ENCODE results near the gene TEX13D. TPM values are rescaled to one million over a fixed set of nuclear protein-coding genes. Genes with fewer than 3 reads are reported as not detected.

TEX13D gene
- total and polyA plus RNA-seq, 2 experiments from 2014 or later: not detected

- Histone ChIP-seq H3K4me3 (no peak overlapping the region), H3K27ac (no peak overlapping the region), H3K9me3 (ENCODE audit: low read depth) (no peaks in the 10 kb centered on the region), H3K4me1 (ENCODE audit: low read depth) (no peaks in the 10 kb centered on the region), H3K36me3 (no peaks in the 10 kb centered on the region), H3K27me3 (no peaks in the 10 kb centered on the region)
- DNase-seq (ENCODE audit: low read depth in 1 of 2, low spot score in 1 of 2): no peak
- TF ChIP-seq CTCF (IDR thresholded peaks at IDR 0.05; ENCODE audit: low read depth, low read length): no peak
Observed at GRCh38 chrX:124354648-124355047, 22.2 kb downstream of the TEX13D start.

GRCh38 chrX:124358800-124359383, 26.4 kb downstream of the TEX13D start:
- Histone ChIP-seq H3K4me1 (ENCODE audit: low read depth) (no peaks in the 10 kb centered on the region), H3K36me3 (no peaks in the 10 kb centered on the region), H3K9me3 (ENCODE audit: low read depth) (no peaks in the 10 kb centered on the region), H3K27me3 (no peaks in the 10 kb centered on the region), H3K4me3 (no peak overlapping the region), H3K27ac (no peak overlapping the region)
- TF ChIP-seq CTCF (IDR thresholded peaks at IDR 0.05; ENCODE audit: low read depth, low read length): no peak
- no peak for DNase-seq (ENCODE audit: low read depth in 1 of 2, low spot score in 1 of 2)

- Histone ChIP-seq H3K27ac (no peak overlapping the region), H3K27me3 (no peaks in the 10 kb centered on the region), H3K4me1 (ENCODE audit: low read depth) (no peaks in the 10 kb centered on the region), H3K9me3 (ENCODE audit: low read depth) (no peaks in the 10 kb centered on the region), H3K36me3 (no peaks in the 10 kb centered on the region), H3K4me3 (no peak overlapping the region)
- TF ChIP-seq CTCF (IDR thresholded peaks at IDR 0.05; ENCODE audit: low read depth, low read length): no peak
- DNase-seq (ENCODE audit: low read depth in 1 of 2, low spot score in 1 of 2): no peak
Observed at GRCh38 chrX:124362072-124362471, 29.6 kb downstream of the TEX13D start.

- Histone ChIP-seq H3K4me3 (no peak overlapping the region), H3K36me3 (no peaks in the 10 kb centered on the region), H3K4me1 (ENCODE audit: low read depth) (no peaks in the 10 kb centered on the region), H3K27me3 (no peaks in the 10 kb centered on the region), H3K9me3 (ENCODE audit: low read depth) (no peaks in the 10 kb centered on the region), H3K27ac (no peak overlapping the region)
- TF ChIP-seq CTCF (IDR thresholded peaks at IDR 0.05; ENCODE audit: low read depth, low read length): no peak
- no peak for DNase-seq (ENCODE audit: low read depth in 1 of 2, low spot score in 1 of 2)
Observed at GRCh38 chrX:124362761-124363160, 30.3 kb downstream of the TEX13D start.

- H3K4me3 ChIP-seq: no peak overlapping the region
- TF ChIP-seq CTCF (IDR thresholded peaks at IDR 0.05; ENCODE audit: low read depth, low read length): no peak
- H3K36me3 ChIP-seq: no peaks in the 10 kb centered on the region
- H3K9me3 ChIP-seq (ENCODE audit: low read depth): no peaks in the 10 kb centered on the region
- H3K27ac ChIP-seq: no peak overlapping the region
- H3K4me1 ChIP-seq (ENCODE audit: low read depth): no peaks in the 10 kb centered on the region
- no peaks in the 10 kb centered on the region for H3K27me3 ChIP-seq
- DNase-seq (ENCODE audit: low read depth in 1 of 2, low spot score in 1 of 2): no peak
Observed at GRCh38 chrX:124369722-124370121, 37.3 kb downstream of the TEX13D start.
